HCT116 (cell line): ENCODE data around the gene ZBTB16. TPM values are rescaled to one million over a fixed set of nuclear protein-coding genes. Genes with fewer than 3 reads are reported as not detected.

Experiments used
- ATAC-seq: fragments of 200-7000 bp; cut with Tn5 transposase; 2 replicates; pipeline ENCODE4 v1.9.1; 2020; ENCODE audit warnings: mild to moderate bottlenecking, moderate library complexity
- BruUV-seq: library from RNA; stranded (reverse); fragments of 400-500 nt; replicated peaks from 2 replicates; lab custom pipeline; 2021; lab: Mats Ljungman, UMichigan
- CTCF ChIA-PET: fragments of 300-600 bp; sonication (Branson Sonifier 250); formaldehyde crosslinking; loops from one replicate; lab custom pipeline; 2021; ENCODE audit warnings: antibody characterized with exemption; lab: Charles Lee
- POLR2A ChIA-PET: fragments of 300-600, 350-600 bp; sonication (Branson Sonifier 250); formaldehyde crosslinking; loops from one replicate; lab custom pipeline; 2021; ENCODE audit warnings: antibody characterized with exemption; lab: Charles Lee
- RAD21 ChIA-PET, 2 experiments: fragments of 300-600 bp; sonication (Branson Sonifier 250); formaldehyde crosslinking; loops; one replicate each; lab custom pipeline; 2023; ENCODE audit warnings: low total read pairs in 2 of 2; ENCODE audit not compliant: uncharacterized antibody in 2 of 2, unreplicated experiment in 2 of 2, low non-redundant PET in 1 of 2; lab: Charles Lee
- DNase-seq: peaks from one replicate; pipeline ENCODE4 v3.0.0-alpha.2; 2010; ENCODE audit warnings: low read depth, low spot score
- H2AFZ ChIP-seq: fragments of 200-600 bp; shearing (Covaris generic), sonication (generic); 2 replicates; pipeline ENCODE4 v1.6.1; 2017; ENCODE audit warnings: low read depth, mixed run types, mixed read lengths, antibody characterized with exemption, low read length; ENCODE audit not compliant: poor library complexity, severe bottlenecking
- H3K27ac ChIP-seq: 2 replicates; pipeline ENCODE4 v1.5.1; 2012; ENCODE audit warnings: low read depth, low read length
- H3K27me3 ChIP-seq: fragments of 200-600 bp; sonication (generic); 2 replicates; pipeline ENCODE4 v1.6.1; 2016; ENCODE audit warnings: mixed run types, low read length, mixed read lengths; ENCODE audit not compliant: insufficient read depth
- H3K36me3 ChIP-seq, 2 experiments: fragments of 200-500 bp in 1 of 2; fragments of 200-600 bp in 1 of 2; sonication (Bioruptor generic) in 1 of 2; sonication (generic) in 1 of 2; 2 replicates each; pipeline versions ENCODE4 v1.5.1 to v1.6.1; 2014 to 2016; ENCODE audit warnings: low read length in 2 of 2, inconsistent platforms in 1 of 2, mixed read lengths in 1 of 2, mixed run types in 1 of 2; ENCODE audit not compliant: insufficient read depth in 2 of 2, control insufficient read depth in 1 of 2
- H3K4me1 ChIP-seq, 2 experiments: fragments of 200-600 bp in 1 of 2; sonication (generic) in 1 of 2; 2 replicates each; pipeline versions ENCODE4 v1.5.1 to v1.6.1; 2012 to 2017; ENCODE audit warnings: low read length in 2 of 2, inconsistent platforms in 1 of 2, mild to moderate bottlenecking in 1 of 2, mixed read lengths in 1 of 2, mixed run types in 1 of 2, moderate library complexity in 1 of 2; ENCODE audit not compliant: insufficient read depth in 2 of 2, control insufficient read depth in 1 of 2
- H3K4me2 ChIP-seq: fragments of 200-600 bp; sonication (generic); 2 replicates; pipeline ENCODE4 v1.6.1; 2017; ENCODE audit warnings: mixed run types, low read length, mixed read lengths
- H3K4me3 ChIP-seq, 2 experiments: fragments of 200-600 bp in 1 of 2; sonication (generic) in 1 of 2; replicated peaks in 1 of 2; 2 replicates each; pipeline ENCODE4 v1.5.1; 2011 to 2016; ENCODE audit warnings: low read length in 2 of 2, control low read depth in 1 of 2, low read depth in 1 of 2, mild to moderate bottlenecking in 1 of 2, mixed read lengths in 1 of 2, mixed run types in 1 of 2
- H3K79me2 ChIP-seq: fragments of 200-600 bp; sonication (generic); 2 replicates; pipeline ENCODE4 v1.6.1; 2017; ENCODE audit warnings: mild to moderate bottlenecking, mixed run types, low read length, moderate library complexity, mixed read lengths; ENCODE audit not compliant: insufficient read depth
- H3K9ac ChIP-seq: fragments of 200-600 bp; sonication (generic); 2 replicates; pipeline ENCODE4 v1.6.1; 2016; ENCODE audit warnings: low read length, mixed read lengths
- H3K9me2 ChIP-seq: fragments of 200-600 bp; sonication (generic), shearing (Covaris generic); 2 replicates; pipeline ENCODE4 v1.6.1; 2017; ENCODE audit warnings: mixed run types, mild to moderate bottlenecking, moderate library complexity; ENCODE audit not compliant: insufficient read depth
- H3K9me3 ChIP-seq, 2 experiments: fragments of 200-500 bp in 1 of 2; fragments of 200-600 bp in 1 of 2; sonication (Bioruptor generic) in 1 of 2; sonication (generic) in 1 of 2; 2 replicates each; pipeline ENCODE4 v1.6.1; 2014 to 2017; ENCODE audit warnings: low read length in 2 of 2, mixed read lengths in 2 of 2, inconsistent platforms in 1 of 2, low read depth in 1 of 2, mild to moderate bottlenecking in 1 of 2, mixed run types in 1 of 2, moderate library complexity in 1 of 2; ENCODE audit not compliant: control insufficient read depth in 1 of 2, insufficient read depth in 1 of 2
- H4K20me1 ChIP-seq: fragments of 200-600 bp; sonication (generic), shearing (Covaris generic); 2 replicates; pipeline ENCODE4 v1.6.1; 2017; ENCODE audit warnings: mixed run types, mild to moderate bottlenecking, moderate library complexity; ENCODE audit not compliant: insufficient read depth
- ATF3 ChIP-seq: IDR thresholded peaks from 2 replicates; pipeline ENCODE4 v1.6.1; 2012
- CBX3 ChIP-seq: IDR thresholded peaks from 2 replicates; pipeline ENCODE4 v1.6.1; 2012; ENCODE audit warnings: low read depth
- CTCF ChIP-seq, 3 experiments: fragments of 200-600 bp in 1 of 3; sonication (generic) in 1 of 3; IDR thresholded peaks in 2 of 3; conservative IDR thresholded peaks in 1 of 3; 2 replicates each; pipeline ENCODE4 v1.5.1; 2012 to 2017; ENCODE audit warnings: low read depth in 2 of 3, low read length in 2 of 3, antibody characterized with exemption in 1 of 3, borderline replicate concordance in 1 of 3, control low read depth in 1 of 3, mild to moderate bottlenecking in 1 of 3, mixed read lengths in 1 of 3, mixed run types in 1 of 3, moderate library complexity in 1 of 3; ENCODE audit not compliant: insufficient read depth in 1 of 3
- EGR1 ChIP-seq: IDR thresholded peaks from 2 replicates; pipeline ENCODE4 v1.6.1; 2012; ENCODE audit warnings: low read depth
- ELF1 ChIP-seq: IDR thresholded peaks from 2 replicates; pipeline ENCODE4 v1.6.1; 2012; ENCODE audit warnings: low read depth, borderline replicate concordance
- EZH2 ChIP-seq: fragments of 200-600 bp; sonication (generic); IDR thresholded peaks from 2 replicates; pipeline ENCODE4 v1.6.1; 2017; ENCODE audit warnings: antibody characterized with exemption, mixed run types
- FOSL1 ChIP-seq: IDR thresholded peaks from 2 replicates; pipeline ENCODE4 v1.6.1; 2012; ENCODE audit warnings: low read depth
- MAX ChIP-seq: IDR thresholded peaks from 2 replicates; pipeline ENCODE4 v1.6.1; 2012
- POLR2A ChIP-seq: IDR thresholded peaks from 2 replicates; pipeline ENCODE4 v1.7.0; 2011; ENCODE audit warnings: borderline replicate concordance; ENCODE audit not compliant: insufficient read depth, insufficient read length; ENCODE audit errors: extremely low read depth
- RAD21 ChIP-seq: IDR thresholded peaks from 2 replicates; pipeline ENCODE4 v1.6.1; 2012; ENCODE audit warnings: low read depth, mild to moderate bottlenecking
- SIN3A ChIP-seq: IDR thresholded peaks from 2 replicates; pipeline ENCODE4 v1.6.1; 2012; ENCODE audit warnings: low read depth
- SRF ChIP-seq: IDR thresholded peaks from 2 replicates; pipeline ENCODE4 v1.6.1; 2012; ENCODE audit warnings: low read depth
- TCF7L2 ChIP-seq: IDR thresholded peaks from 2 replicates; pipeline ENCODE4 v1.7.0; 2011; ENCODE audit warnings: borderline replicate concordance, inconsistent platforms; ENCODE audit not compliant: insufficient read depth, insufficient read length; ENCODE audit errors: extremely low read depth
- YY1 ChIP-seq: IDR thresholded peaks from 2 replicates; pipeline ENCODE4 v1.6.1; 2011; ENCODE audit warnings: low read length, low read depth, moderate library complexity, mild to moderate bottlenecking; ENCODE audit not compliant: insufficient replicate concordance; ENCODE audit errors: extremely low read depth
- ZFX ChIP-seq: fragments of 450-650 bp; IDR thresholded peaks from 2 replicates; pipeline ENCODE4 v1.6.1; 2017
- ZNF274 ChIP-seq: fragments of 200-500 bp; sonication (Bioruptor generic); IDR thresholded peaks from 2 replicates; pipeline ENCODE4 v1.6.1; 2014; ENCODE audit warnings: mild to moderate bottlenecking, low read depth, low read length, inconsistent platforms
- intact Hi-C: fragments of 100-400 bp; cut with micrococcal nuclease; formaldehyde crosslinking; loops from 2 replicates; pipeline ENCODE4 v1.10.0; 2022
- total RNA-seq: library from RNA; stranded (reverse); gene quantifications from one replicate; pipeline ENCODE4 v1.2.1, GENCODE V29; 2021; ENCODE audit not compliant: unreplicated experiment

Gene ZBTB16
- total RNA-seq, 1 experiment from 2014 or later: 0.30 TPM

- TF ChIP-seq TCF7L2: no peak
- no peak for TF ChIP-seq CTCF (IDR thresholded peaks at IDR 0.05 in 2 of 3, conservative IDR thresholded peaks at IDR 0.05 in 1 of 3; ENCODE audit: borderline replicate concordance in 1 of 3, insufficient read depth in 1 of 3, low read depth in 2 of 3, low read length in 2 of 3)
- no peak for TF ChIP-seq ATF3
- no peak for TF ChIP-seq FOSL1
- no peak for TF ChIP-seq RAD21
- TF ChIP-seq MAX: no peak
- no peak for TF ChIP-seq ELF1
- no peak for TF ChIP-seq YY1
- TF ChIP-seq ZFX: no peak
- TF ChIP-seq EZH2: no peak
- no peak for TF ChIP-seq EGR1
- no peak for TF ChIP-seq ZNF274
- TF ChIP-seq CBX3: no peak
- no peak for TF ChIP-seq POLR2A
- no peak for TF ChIP-seq SRF
- TF ChIP-seq SIN3A: no peak
- Histone ChIP-seq H3K9ac (no peak overlapping the region), H3K9me2 (no peaks in the 10 kb centered on the region), H3K27ac (no peak overlapping the region), H3K27me3 (0 out of 2 replicates have a peak, but pooled peaks cover 2% of the 10 kb centered on the region), H3K36me3 (no peaks in the 10 kb centered on the region), H3K4me2 (no peak overlapping the region), H2AFZ (no peak overlapping the region), H3K4me1 (no peaks in the 10 kb centered on the region), H3K79me2 (no peaks in the 10 kb centered on the region), H3K9me3 (peaks cover 0 to 4% of the 10 kb centered on the region in 2 experiments; a peak in 1 of 4 replicates), H4K20me1 (no peaks in the 10 kb centered on the region), H3K4me3 (no peak overlapping the region)
- ChIA-PET RAD21 (no interaction called here), CTCF (no interaction called here), POLR2A (no interaction called here)
- intact Hi-C loops: no loop called here
- no peak for ATAC-seq
- BruUV-seq: no TSS peak
- no peak for DNase-seq
Measured at GRCh38 chr11:114194702-114195101, 135.2 kb downstream of the ZBTB16 start.
